Measurements from ENCODE around the gene DNAH11.
"Not testable (repeated sequence)": the region's sequence is repeated elsewhere in the genome, so short reads cannot be mapped to it uniquely, and the experiment has no call there.

The DNAH11 gene

GRCh38 chr7:21618706-21619105 is 75.9 kb downstream of the DNAH11 start:
- no peak for DNase-seq

- DNase-seq: no peak
Observed at GRCh38 chr7:21620054-21620453, 77.2 kb downstream of the DNAH11 start.

- no peak for DNase-seq
Observed at GRCh38 chr7:21624320-21624719, 81.5 kb downstream of the DNAH11 start.

- no peak for DNase-seq
Observed at GRCh38 chr7:21636694-21637093, 93.9 kb downstream of the DNAH11 start.

- DNase-seq: no peak
Observed at GRCh38 chr7:21639206-21639868, 96.5 kb downstream of the DNAH11 start.

GRCh38 chr7:21640105-21640504 is 97.3 kb downstream of the DNAH11 start:
- DNase-seq: no peak

GRCh38 chr7:21641546-21641945 is 98.7 kb downstream of the DNAH11 start:
- DNase-seq: no peak

GRCh38 chr7:21642422-21642821 is 99.6 kb downstream of the DNAH11 start:
- no peak for DNase-seq

- no peak for DNase-seq
Observed at GRCh38 chr7:21651697-21652096, 108.9 kb downstream of the DNAH11 start.

- no peak for DNase-seq
Observed at GRCh38 chr7:21653623-21654022, 110.8 kb downstream of the DNAH11 start.

GRCh38 chr7:21656081-21656480 is 113.2 kb downstream of the DNAH11 start:
- no peak for DNase-seq

GRCh38 chr7:21656796-21657195 is 114.0 kb downstream of the DNAH11 start:
- DNase-seq: no peak

GRCh38 chr7:21670496-21670895 is 127.7 kb downstream of the DNAH11 start:
- DNase-seq: no peak

- DNase-seq: no peak
Observed at GRCh38 chr7:21671859-21672258, 129.0 kb downstream of the DNAH11 start.

GRCh38 chr7:21675255-21675654 is 132.4 kb downstream of the DNAH11 start:
- no peak for DNase-seq

GRCh38 chr7:21690705-21691104 is 147.9 kb downstream of the DNAH11 start:
- no peak for DNase-seq

GRCh38 chr7:21691146-21691545 is 148.3 kb downstream of the DNAH11 start:
- not testable (repeated sequence) for DNase-seq

- DNase-seq: not testable (repeated sequence)
Observed at GRCh38 chr7:21700587-21700986, 157.7 kb downstream of the DNAH11 start.

- no peak for DNase-seq
Observed at GRCh38 chr7:21702303-21702702, 159.5 kb downstream of the DNAH11 start.

GRCh38 chr7:21704359-21704758 is 161.5 kb downstream of the DNAH11 start:
- DNase-seq: no peak

GRCh38 chr7:21706131-21706530 is 163.3 kb downstream of the DNAH11 start:
- DNase-seq: no peak

- DNase-seq: no peak
Observed at GRCh38 chr7:21707566-21707965, 164.7 kb downstream of the DNAH11 start.

GRCh38 chr7:21708096-21708495 is 165.3 kb downstream of the DNAH11 start:
- no peak for DNase-seq

GRCh38 chr7:21717323-21717722 is 174.5 kb downstream of the DNAH11 start:
- no peak for DNase-seq

- no peak for DNase-seq
Observed at GRCh38 chr7:21718391-21718790, 175.6 kb downstream of the DNAH11 start.
